AG09319 (cell line): ENCODE data around the gene POU5F1.
"Not testable (repeated sequence)": the region's sequence is repeated elsewhere in the genome, so short reads cannot be mapped to it uniquely, and the experiment has no call there.

Source experiments
- DNase-seq: peaks from one replicate; pipeline ENCODE4 v3.0.0-alpha.2; 2010; ENCODE audit warnings: low read depth; ENCODE audit errors: extremely low read depth
- CTCF ChIP-seq: IDR thresholded peaks from 2 replicates; pipeline ENCODE4 v1.5.1; 2011; ENCODE audit warnings: low read depth, mild to moderate bottlenecking, inconsistent platforms, low read length, moderate library complexity

POU5F1 gene

GRCh38 chr6:31170600-31170881, at the start of gene POU5F1:
TSS of gene POU5F1 (minus strand) at chr6:31170682. CDS start at chr6:31170620, 62 bp downstream.
- DNase-seq: no peak
- TF ChIP-seq CTCF: no peak

GRCh38 chr6:31216208-31216898, 45.9 kb upstream of the POU5F1 start:
- no peak for TF ChIP-seq CTCF
- no peak for DNase-seq

GRCh38 chr6:31215216-31215615, 44.7 kb upstream of the POU5F1 start:
- not testable (repeated sequence) for DNase-seq

- TF ChIP-seq CTCF: no peak
- no peak for DNase-seq
Observed at GRCh38 chr6:31214516-31214915, 44.0 kb upstream of the POU5F1 start.

- no peak for TF ChIP-seq CTCF
- DNase-seq: no peak
Observed at GRCh38 chr6:31210741-31211532, 40.5 kb upstream of the POU5F1 start.

- no peak for TF ChIP-seq CTCF
Observed at GRCh38 chr6:31210123-31210522, 39.6 kb upstream of the POU5F1 start.

GRCh38 chr6:31209137-31209536, 38.7 kb upstream of the POU5F1 start:
- no peak for TF ChIP-seq CTCF
- no peak for DNase-seq

More at GRCh38 chr6:31210123-31210522, 39.6 kb upstream of the POU5F1 start:
- no peak for DNase-seq
